GM19025 (cell line): ENCODE measurements around the gene NCKAP5.

Source experiments
- ATAC-seq: cut with Tn5 transposase; IDR thresholded peaks from one replicate; pipeline ENCODE4 v1.9.1; 2021; ENCODE audit warnings: mild to moderate bottlenecking, low read depth, moderate library complexity; ENCODE audit not compliant: unreplicated experiment

Gene NCKAP5

GRCh38 chr2:132638313-132639040 is 929.8 kb downstream of the NCKAP5 start:
- no peak for ATAC-seq

- ATAC-seq, result no peak
These were observed 931.9 kb downstream of the NCKAP5 start for GRCh38 chr2:132636346-132636745.

- no peak for ATAC-seq
These were observed 934.6 kb downstream of the NCKAP5 start for GRCh38 chr2:132633635-132634034.

GRCh38 chr2:132632000-132632649 is 936.1 kb downstream of the NCKAP5 start:
- no peak for ATAC-seq

GRCh38 chr2:132627536-132627935 is 940.7 kb downstream of the NCKAP5 start:
- ATAC-seq, result no peak

- ATAC-seq, result no peak
These were observed 945.0 kb downstream of the NCKAP5 start for GRCh38 chr2:132623096-132623839.
